Central memory CD8-positive, alpha-beta T cell (primary cell): Measurements from ENCODE around the gene TPI1.
"Not testable (repeated sequence)": the region's sequence is repeated elsewhere in the genome, so short reads cannot be mapped to it uniquely, and the experiment has no call there.

Experiments used
- ATAC-seq: fragments of 150-1000 bp; cut with Tn5 transposase; replicated peaks from 2 replicates; pipeline ENCODE4 v1.10.0; 2022; ENCODE audit warnings: mild to moderate bottlenecking, moderate FRiP score, moderate number of reproducible peaks; ENCODE audit not compliant: poor library complexity, severe bottlenecking; ENCODE audit errors: extremely low read depth
- DNase-seq, 2 donors: peaks; one replicate each; pipeline ENCODE4 v3.0.0; 2021; ENCODE audit warnings: low spot score in 2 of 2
- H3K27ac Mint-ChIP-seq: one replicate; pipeline ENCODE4 v1.8.0; 2022; ENCODE audit warnings: low read depth, mild to moderate bottlenecking, moderate library complexity, mixed read lengths
- H3K27me3 Mint-ChIP-seq: one replicate; pipeline ENCODE4 v1.8.0; 2022; ENCODE audit warnings: mixed read lengths
- H3K36me3 Mint-ChIP-seq: one replicate; pipeline ENCODE4 v1.8.0; 2022; ENCODE audit warnings: mild to moderate bottlenecking, moderate library complexity, mixed read lengths; ENCODE audit not compliant: insufficient read depth
- H3K4me1 Mint-ChIP-seq: one replicate; pipeline ENCODE4 v1.8.0; 2022; ENCODE audit warnings: mixed read lengths
- H3K4me3 Mint-ChIP-seq: one replicate; pipeline ENCODE4 v1.8.0; 2022; ENCODE audit warnings: mild to moderate bottlenecking, moderate library complexity, mixed read lengths
- H3K9me3 Mint-ChIP-seq: one replicate; pipeline ENCODE4 v1.8.0; 2022; ENCODE audit warnings: mixed read lengths

The TPI1 gene

GRCh38 chr12:6854036-6854435, 13.3 kb upstream of the TPI1 start:
- Mint-ChIP-seq H3K9me3 (no peaks in the 10 kb centered on the region), H3K27ac (peak overlapping the region; percentile 49), H3K27me3 (no peaks in the 10 kb centered on the region), H3K36me3 (peaks cover 38% of the 10 kb centered on the region), H3K4me1 (peaks cover 41% of the 10 kb centered on the region), H3K4me3 (peak overlapping the region; percentile 87)
- no peak for ATAC-seq
- DNase-seq, result no peak

- H3K4me1 Mint-ChIP-seq, result peaks cover 36% of the 10 kb centered on the region
- DNase-seq, result no peak
- no peak overlapping the region for H3K4me3 Mint-ChIP-seq
- no peak overlapping the region for H3K27ac Mint-ChIP-seq
- no peak for ATAC-seq
- peaks cover 40% of the 10 kb centered on the region for H3K36me3 Mint-ChIP-seq
- H3K27me3 Mint-ChIP-seq, result no peaks in the 10 kb centered on the region
- no peaks in the 10 kb centered on the region for H3K9me3 Mint-ChIP-seq
Observed at GRCh38 chr12:6855322-6855721, 12.0 kb upstream of the TPI1 start.

- Mint-ChIP-seq H3K4me1 (peaks cover 11% of the 10 kb centered on the region), H3K36me3 (peaks cover 42% of the 10 kb centered on the region), H3K4me3 (no peak overlapping the region), H3K27me3 (no peaks in the 10 kb centered on the region), H3K9me3 (no peaks in the 10 kb centered on the region), H3K27ac (no peak overlapping the region)
- ATAC-seq, result no peak
- DNase-seq, result no peak
Observed at GRCh38 chr12:6858799-6859198, 8.5 kb upstream of the TPI1 start.

GRCh38 chr12:6860116-6860515, 7.2 kb upstream of the TPI1 start:
- peaks cover 44% of the 10 kb centered on the region for H3K36me3 Mint-ChIP-seq
- ATAC-seq (no peak), DNase-seq (no peak)
- H3K27me3 Mint-ChIP-seq, result no peaks in the 10 kb centered on the region
- no peak overlapping the region for H3K27ac Mint-ChIP-seq
- H3K4me1 Mint-ChIP-seq, result peaks cover 6% of the 10 kb centered on the region
- no peak overlapping the region for H3K4me3 Mint-ChIP-seq
- no peaks in the 10 kb centered on the region for H3K9me3 Mint-ChIP-seq

DNA sequence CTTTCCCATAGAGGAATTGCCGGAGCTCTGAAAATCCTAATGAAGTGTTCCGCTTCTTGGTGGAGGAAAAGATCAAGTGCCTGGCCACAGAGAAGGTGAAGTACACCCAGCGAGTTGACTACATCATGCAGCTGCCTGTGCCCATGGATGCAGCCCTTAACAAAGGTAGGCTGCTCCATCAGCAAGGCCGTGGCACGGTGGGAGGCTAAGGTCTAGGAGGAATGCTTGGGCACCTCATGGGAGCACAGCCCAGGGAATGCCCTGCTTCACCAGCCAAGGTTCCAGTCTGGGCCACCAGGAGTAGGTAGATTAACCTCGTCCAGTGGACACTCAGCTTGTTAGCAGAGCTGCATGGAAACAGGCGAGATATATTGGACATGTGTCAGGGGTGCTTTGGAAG, 6.4 kb upstream of the TPI1 start:
- H3K27ac Mint-ChIP-seq, result no peak overlapping the region
- H3K27me3 Mint-ChIP-seq, result no peaks in the 10 kb centered on the region
- DNase-seq, result no peak
- ATAC-seq, result no peak
- H3K4me1 Mint-ChIP-seq, result peaks cover 1% of the 10 kb centered on the region
- H3K4me3 Mint-ChIP-seq, result no peak overlapping the region
- no peaks in the 10 kb centered on the region for H3K9me3 Mint-ChIP-seq
- peaks cover 41% of the 10 kb centered on the region for H3K36me3 Mint-ChIP-seq

DNA sequence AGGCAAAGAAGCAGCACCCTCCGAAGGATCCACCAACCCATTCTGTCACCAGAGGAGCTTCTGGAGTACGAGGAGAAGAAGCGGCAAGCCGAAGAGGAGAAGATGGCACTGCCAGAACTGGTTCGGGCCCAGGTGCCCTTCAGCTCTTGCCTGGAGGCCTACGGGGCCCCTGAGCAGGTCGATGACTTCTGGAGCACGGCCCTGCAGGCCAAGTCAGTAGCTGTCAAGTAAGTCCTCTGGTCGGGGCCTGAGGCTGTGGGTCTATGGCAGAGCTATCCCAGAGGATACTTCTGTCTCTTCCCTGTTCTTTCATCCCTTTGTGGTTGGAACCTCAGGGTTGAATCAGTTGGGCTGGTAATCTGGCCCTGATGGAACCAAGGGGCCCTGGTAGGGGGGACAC, 5.9 kb upstream of the TPI1 start:
- Mint-ChIP-seq H3K4me3 (no peak overlapping the region), H3K4me1 (no peaks in the 10 kb centered on the region), H3K27ac (no peak overlapping the region), H3K27me3 (no peaks in the 10 kb centered on the region), H3K9me3 (no peaks in the 10 kb centered on the region), H3K36me3 (peaks cover 42% of the 10 kb centered on the region)
- no peak for ATAC-seq
- no peak for DNase-seq

DNA sequence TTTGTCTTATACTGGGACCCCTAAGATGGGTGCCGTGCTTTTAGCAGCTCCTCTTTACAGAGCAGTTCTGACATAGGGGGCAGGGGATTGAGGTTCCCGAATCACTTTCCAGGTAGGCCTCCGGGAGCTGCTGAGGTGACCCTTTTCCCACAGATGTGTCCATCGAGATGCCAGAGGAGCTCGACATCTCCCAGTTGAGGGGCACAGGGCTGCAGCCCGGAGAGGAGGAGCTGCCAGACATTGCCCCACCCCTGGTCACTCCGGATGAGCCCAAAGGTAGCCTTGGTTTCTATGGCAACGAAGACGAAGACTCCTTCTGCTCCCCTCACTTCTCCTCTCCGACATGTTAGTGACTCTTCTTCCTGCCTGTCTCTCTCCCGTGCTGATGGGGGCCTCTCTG, 4.3 kb upstream of the TPI1 start:
- peaks cover 1% of the 10 kb centered on the region for H3K4me1 Mint-ChIP-seq
- DNase-seq (no peak), ATAC-seq (no peak)
- H3K9me3 Mint-ChIP-seq, result no peaks in the 10 kb centered on the region
- H3K36me3 Mint-ChIP-seq, result peaks cover 36% of the 10 kb centered on the region
- H3K4me3 Mint-ChIP-seq, result no peak overlapping the region
- H3K27me3 Mint-ChIP-seq, result no peaks in the 10 kb centered on the region
- H3K27ac Mint-ChIP-seq, result no peak overlapping the region

DNA sequence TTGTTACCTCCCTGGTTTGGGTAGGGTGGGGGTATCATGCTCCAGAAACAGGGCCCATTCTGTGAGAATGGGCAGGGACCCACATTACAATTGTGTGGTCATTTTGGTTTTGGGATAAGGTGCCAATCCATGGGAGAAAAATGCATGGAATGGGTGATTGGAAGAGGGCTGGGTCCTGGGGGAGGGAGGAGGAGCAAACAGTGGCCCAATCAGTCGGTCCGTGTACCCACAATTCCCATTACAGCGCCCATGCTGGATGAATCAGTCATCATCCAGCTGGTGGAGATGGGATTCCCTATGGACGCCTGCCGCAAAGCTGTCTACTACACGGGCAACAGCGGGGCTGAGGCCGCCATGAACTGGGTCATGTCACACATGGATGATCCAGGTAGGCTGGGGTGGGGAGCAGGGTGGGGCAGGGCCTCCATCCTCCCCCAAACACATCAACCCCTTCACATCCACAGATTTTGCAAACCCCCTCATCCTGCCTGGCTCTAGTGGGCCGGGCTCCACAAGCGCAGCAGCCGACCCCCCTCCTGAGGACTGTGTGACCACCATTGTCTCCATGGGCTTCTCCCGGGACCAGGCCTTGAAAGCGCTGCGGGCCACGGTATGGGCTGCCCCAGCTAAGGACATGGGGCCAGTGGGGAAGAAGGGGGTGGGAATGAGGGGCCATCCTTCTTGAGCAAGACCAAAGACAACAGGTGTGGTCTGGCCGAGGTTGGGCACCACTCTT, 3.6 kb upstream of the TPI1 start:
- DNase-seq (no peak), ATAC-seq (no peak)
- no peaks in the 10 kb centered on the region for H3K9me3 Mint-ChIP-seq
- H3K27ac Mint-ChIP-seq, result no peak overlapping the region
- peaks cover 35% of the 10 kb centered on the region for H3K36me3 Mint-ChIP-seq
- no peaks in the 10 kb centered on the region for H3K27me3 Mint-ChIP-seq
- H3K4me3 Mint-ChIP-seq, result no peak overlapping the region
- H3K4me1 Mint-ChIP-seq, result peaks cover 8% of the 10 kb centered on the region

- H3K4me1 Mint-ChIP-seq, result peaks cover 24% of the 10 kb centered on the region
- not testable (repeated sequence) for H3K9me3 Mint-ChIP-seq, DNase-seq, ATAC-seq, H3K27me3 Mint-ChIP-seq, H3K27ac Mint-ChIP-seq
- peaks cover 38% of the 10 kb centered on the region for H3K36me3 Mint-ChIP-seq
- peak overlapping the region; percentile 84 for H3K4me3 Mint-ChIP-seq
Observed at GRCh38 chr12:6865307-6865706, 2.0 kb upstream of the TPI1 start.

DNA sequence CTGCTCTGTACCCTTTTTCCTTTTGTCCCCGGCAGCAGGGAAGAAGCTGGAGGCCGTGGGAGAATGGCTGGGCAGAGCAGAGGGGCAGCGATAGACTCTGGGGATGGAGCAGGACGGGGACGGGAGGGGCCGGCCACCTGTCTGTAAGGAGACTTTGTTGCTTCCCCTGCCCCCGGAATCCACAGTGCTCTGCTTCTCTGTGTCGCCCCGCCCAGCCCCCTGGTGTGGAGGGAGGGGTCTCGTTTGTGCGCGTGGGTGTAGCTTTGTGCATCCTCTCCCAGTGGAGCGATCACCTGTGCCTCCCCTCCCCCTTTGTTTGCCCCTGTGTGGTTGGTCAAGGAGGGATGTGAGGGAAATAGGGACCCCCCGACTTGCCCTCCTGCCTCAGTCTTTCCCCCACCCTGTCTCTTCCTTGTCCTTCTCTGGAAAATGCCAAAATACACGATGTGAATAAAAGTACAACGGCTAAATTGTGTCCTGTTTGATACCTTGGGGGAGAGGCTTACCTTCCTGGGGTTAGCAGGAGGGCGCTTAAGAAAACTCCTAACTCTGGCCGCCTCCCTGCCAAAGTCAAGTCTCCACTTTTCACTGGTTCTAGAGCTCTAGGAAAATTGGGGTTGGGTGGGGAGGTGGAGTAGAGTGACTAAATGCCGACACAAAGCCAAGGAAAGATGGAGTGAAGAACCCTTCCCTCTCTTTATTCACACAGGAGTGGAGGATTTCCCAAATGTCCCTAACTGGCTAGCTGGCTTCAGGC, 990 bp upstream of the TPI1 start:
- Mint-ChIP-seq H3K9me3 (no peaks in the 10 kb centered on the region), H3K27me3 (no peaks in the 10 kb centered on the region), H3K36me3 (peaks cover 32% of the 10 kb centered on the region), H3K4me3 (peak overlapping the region; percentile 84), H3K4me1 (peaks cover 32% of the 10 kb centered on the region), H3K27ac (no peak overlapping the region)
- no peak for ATAC-seq
- DNase-seq, result no peak

DNA sequence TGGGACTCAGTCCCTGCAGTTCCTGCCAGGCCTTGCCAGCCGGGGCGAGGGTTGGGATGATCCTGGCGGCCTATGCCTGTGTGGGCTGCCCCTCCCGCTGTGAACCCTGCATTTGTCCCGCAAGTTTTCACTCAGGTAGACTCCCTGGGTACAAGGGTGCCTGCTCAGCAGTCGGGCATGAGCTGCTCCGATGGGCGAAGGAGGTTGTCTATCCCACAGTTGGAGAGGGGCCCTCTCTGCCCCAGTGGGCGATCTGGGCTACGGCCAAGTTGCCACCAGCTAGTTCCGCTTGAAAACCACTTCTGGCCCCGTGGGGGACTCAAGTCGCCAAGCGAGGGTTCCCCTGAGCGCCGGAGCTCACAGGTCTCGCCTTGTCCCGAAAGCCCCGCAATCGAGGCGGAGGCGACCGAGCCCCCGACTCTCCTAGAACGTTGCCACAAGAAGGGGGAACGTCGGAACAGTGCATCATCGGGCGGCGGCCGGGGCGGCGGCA, 365 bp upstream of the TPI1 start:
- H3K27ac Mint-ChIP-seq, result peak overlapping the region; percentile 84
- no peaks in the 10 kb centered on the region for H3K9me3 Mint-ChIP-seq
- no peaks in the 10 kb centered on the region for H3K27me3 Mint-ChIP-seq
- ATAC-seq (peak; percentile 4), DNase-seq (no peak)
- peaks cover 31% of the 10 kb centered on the region for H3K36me3 Mint-ChIP-seq
- peak overlapping the region; percentile 84 for H3K4me3 Mint-ChIP-seq
- H3K4me1 Mint-ChIP-seq, result peaks cover 38% of the 10 kb centered on the region

GRCh38 chr12:6868211-6869048, 1.1 kb downstream of the TPI1 start:
- Mint-ChIP-seq H3K9me3 (no peaks in the 10 kb centered on the region), H3K27ac (peak overlapping the region; percentile 84), H3K4me3 (peak overlapping the region; percentile 84), H3K36me3 (peaks cover 31% of the 10 kb centered on the region), H3K4me1 (peaks cover 50% of the 10 kb centered on the region), H3K27me3 (no peaks in the 10 kb centered on the region)
- DNase-seq (peak in 1 of 2 donors; percentile 23), ATAC-seq (no peak)
